Cardiac fibroblast (primary cell): ENCODE data around the gene GGA3.
"Not testable (repeated sequence)": the region's sequence is repeated elsewhere in the genome, so short reads cannot be mapped to it uniquely, and the experiment has no call there.

Experiments
- DNase-seq, 2 donors: peaks; one replicate each; pipeline versions ENCODE4 v3.0.0 to v3.0.0-alpha.2; 2010; ENCODE audit warnings: low read depth in 2 of 2
- H3K4me3 ChIP-seq, 2 donors: replicated peaks in 1 of 2; 1 replicate in 1 of 2; 2 replicates in 1 of 2; pipeline ENCODE4 v1.5.1; 2011; ENCODE audit warnings: low read depth in 2 of 2, low read length in 2 of 2, mild to moderate bottlenecking in 2 of 2, moderate library complexity in 1 of 2
- TF ChIP-seq, protein P1 (sequence below): IDR thresholded peaks from one replicate; pipeline ENCODE4 v1.5.1; 2011; ENCODE audit warnings: low read depth, mild to moderate bottlenecking, low read length, inconsistent platforms

Gene GGA3

DNA sequence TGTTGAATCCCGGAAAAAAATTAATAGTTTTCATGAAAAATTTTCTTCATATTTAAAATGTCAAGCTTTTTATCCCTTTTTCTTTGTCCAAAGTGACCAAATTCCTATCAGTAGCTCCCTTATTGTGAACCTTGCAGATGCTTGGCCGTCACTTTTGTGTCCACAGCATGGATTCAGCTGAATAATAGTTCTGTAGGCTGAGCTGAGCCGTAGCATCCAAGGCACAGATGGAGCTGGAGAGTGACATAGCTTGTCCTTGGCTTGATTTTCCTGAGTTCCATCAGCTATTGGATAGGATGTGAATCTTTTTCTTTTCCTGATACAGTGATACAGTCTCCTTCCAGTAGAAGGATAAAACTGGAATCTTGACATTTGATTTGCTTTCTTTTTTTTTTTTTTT, 52.3 kb downstream of the GGA3 start:
- H3K4me3 ChIP-seq, result no peak overlapping the region
- TF ChIP-seq, protein P1, sequence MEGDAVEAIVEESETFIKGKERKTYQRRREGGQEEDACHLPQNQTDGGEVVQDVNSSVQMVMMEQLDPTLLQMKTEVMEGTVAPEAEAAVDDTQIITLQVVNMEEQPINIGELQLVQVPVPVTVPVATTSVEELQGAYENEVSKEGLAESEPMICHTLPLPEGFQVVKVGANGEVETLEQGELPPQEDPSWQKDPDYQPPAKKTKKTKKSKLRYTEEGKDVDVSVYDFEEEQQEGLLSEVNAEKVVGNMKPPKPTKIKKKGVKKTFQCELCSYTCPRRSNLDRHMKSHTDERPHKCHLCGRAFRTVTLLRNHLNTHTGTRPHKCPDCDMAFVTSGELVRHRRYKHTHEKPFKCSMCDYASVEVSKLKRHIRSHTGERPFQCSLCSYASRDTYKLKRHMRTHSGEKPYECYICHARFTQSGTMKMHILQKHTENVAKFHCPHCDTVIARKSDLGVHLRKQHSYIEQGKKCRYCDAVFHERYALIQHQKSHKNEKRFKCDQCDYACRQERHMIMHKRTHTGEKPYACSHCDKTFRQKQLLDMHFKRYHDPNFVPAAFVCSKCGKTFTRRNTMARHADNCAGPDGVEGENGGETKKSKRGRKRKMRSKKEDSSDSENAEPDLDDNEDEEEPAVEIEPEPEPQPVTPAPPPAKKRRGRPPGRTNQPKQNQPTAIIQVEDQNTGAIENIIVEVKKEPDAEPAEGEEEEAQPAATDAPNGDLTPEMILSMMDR, result no peak
- DNase-seq, result no peak

DNA sequence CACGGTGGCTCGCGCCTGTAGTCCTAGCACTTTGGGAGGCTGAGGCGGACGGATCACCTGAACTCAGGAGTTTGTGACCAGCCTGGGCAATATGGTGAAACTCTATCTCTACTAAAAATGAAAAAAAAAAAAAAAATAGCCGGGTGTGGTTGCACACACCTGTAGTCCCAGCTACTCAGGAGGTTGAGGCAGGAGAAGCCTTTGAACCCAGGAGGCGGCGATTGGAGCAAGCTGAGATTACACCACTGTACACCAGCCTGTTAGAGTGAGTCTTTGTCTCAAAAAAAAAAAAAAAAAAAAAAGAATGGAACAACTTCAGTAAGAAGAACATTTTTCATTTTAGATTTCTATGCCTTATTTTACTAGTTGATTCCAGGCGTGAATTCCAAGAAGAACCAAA, 53.2 kb downstream of the GGA3 start:
- no peak for DNase-seq
- H3K4me3 ChIP-seq, result no peak overlapping the region
- TF ChIP-seq, protein P1, result no peak

DNA sequence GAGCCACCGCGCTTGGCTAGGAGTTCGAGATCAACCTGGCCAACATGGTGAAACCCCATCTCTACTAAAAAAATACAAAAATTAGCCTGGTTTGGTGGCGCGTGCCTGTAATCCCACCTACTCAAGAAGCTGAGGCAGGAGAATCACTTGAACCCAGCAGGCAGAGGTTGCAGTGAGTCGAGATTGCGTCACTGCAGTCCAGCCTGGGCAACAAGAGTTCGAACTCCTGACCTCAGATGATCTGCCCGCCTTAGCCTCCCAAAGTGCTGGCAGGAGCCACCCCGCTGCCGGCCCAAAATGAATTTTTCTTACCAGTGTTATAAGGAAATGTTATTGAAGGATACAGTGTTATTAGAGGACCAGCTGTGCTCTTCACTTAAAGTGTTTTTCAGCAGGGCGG, 53.6 kb downstream of the GGA3 start:
- TF ChIP-seq, protein P1, result no peak
- DNase-seq, result no peak
- H3K4me3 ChIP-seq, result no peak overlapping the region

DNA sequence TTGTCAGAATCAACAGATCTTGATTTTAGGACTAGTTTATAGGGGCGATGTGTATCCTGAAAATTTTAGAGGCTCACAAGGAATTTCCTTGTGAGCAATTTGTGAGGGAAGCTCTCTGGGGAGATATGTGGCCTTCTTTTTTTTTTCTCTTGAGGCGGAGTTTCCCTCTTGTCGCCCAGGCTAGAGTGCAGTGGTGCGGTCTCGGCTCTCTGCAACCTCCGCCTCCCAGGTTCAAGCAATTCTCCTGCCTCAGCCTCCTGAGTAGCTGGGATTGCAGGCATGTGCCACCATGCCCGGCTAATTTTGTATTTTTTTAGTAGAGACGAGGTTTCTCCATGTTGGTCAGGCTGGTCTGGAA, 54.4 kb downstream of the GGA3 start:
- DNase-seq, H3K4me3 ChIP-seq: not testable (repeated sequence)

DNA sequence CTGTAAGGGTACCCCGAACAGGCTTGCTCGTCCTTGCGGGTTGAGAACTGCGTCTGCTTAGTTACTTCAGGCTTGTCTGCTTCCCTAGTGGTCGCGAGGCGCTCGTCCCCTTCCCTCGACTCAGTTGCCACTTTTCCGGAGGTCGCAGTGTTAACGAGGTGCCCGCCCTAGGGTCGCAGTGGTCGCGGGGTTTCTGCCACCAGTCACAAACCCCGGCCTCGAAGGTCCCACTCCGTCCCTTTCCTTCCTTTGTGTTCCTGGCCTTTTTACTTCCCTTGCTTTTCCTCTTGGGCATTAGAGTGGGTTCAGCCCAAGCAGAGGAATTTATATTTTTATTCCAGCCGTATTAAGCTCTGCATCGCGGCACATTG, 55.6 kb downstream of the GGA3 start:
- no peak for DNase-seq
- H3K4me3 ChIP-seq, result peak overlapping the region; percentile 69 to 96
- TF ChIP-seq, protein P1, result no peak

DNA sequence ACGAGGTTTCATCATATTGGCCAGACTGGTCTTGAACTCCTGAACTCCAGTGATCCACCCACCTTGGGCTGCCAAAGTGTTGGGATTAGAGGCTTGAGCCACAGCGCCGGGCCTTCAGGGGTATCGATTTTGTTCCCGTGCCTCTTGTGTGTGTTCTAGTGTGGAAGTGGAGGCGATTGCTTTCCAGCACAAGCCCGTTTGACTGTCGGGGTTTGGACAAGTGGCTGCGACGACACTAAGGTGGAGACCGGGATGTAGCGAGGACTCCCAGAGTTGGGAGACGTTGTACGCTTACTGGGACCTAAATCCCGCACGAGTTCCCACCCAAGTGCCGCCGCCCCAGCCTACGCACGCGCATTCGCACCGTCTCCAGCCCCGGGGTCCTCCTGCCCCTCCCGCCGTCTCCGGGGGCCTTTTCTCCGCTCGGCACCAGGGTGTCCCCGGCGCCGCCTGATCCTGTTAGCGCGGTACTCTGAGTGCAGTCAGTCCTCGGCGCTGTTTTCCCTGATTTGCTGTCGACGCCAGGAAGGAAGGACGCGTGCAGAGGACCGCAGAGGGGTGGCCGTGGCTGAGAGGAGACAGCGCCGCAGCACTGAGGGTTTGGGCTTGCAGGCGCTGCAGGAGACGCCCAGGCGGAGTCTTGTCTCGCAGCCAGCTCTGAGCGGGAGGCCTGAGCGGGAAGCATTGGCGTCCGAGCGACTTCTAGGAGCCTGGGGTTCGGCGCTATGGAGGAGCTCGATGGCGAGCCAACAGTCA, 56.2 kb downstream of the GGA3 start, which contains the start of gene NUP85:
Gene NUP85 (plus strand): TSS at position 643 of the 756 bp plus-strand sequence. CDS start 83 bp downstream, at position 726.
- H3K4me3 ChIP-seq, result peak within 1 kb of the TSS; percentile 69 to 96
- DNase-seq, result peak; percentile 95 to 96
- TF ChIP-seq, protein P1, result no peak

DNA sequence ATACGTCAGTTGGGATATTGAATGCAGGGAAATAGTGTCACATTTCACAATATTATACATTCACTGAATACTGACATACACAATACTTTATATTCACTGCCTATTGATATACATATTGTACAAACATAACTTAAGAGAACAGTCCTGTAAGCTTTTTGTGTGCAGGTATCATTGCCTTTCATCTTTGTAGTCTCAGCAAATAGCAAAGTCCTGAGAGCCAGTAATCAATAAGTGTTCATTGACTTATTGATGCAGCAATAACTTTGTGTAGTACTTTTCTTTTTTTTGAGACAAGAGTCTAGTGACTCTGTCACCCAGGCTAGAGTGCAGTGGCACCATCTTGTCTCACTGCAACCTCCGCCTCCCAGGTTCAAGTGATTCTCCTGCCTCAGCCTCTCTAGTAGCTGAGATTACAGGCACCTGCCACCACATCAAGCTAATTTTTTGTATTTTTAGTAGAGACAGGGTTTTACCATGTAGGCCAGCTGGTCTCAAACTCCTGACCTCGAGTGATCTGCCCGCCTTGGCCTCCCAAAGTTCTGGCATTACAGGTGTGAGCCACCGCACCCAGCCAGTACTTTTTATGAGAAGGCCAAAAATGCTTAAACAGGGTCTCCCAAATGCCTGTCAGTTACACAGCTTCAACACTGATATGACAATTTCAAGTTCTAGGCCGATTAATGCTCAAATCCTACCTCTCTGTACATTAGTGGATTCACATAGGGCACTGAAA, 61.4 kb downstream of the GGA3 start:
- TF ChIP-seq, protein P1, result no peak
- DNase-seq, result no peak
- H3K4me3 ChIP-seq, result no peak overlapping the region
